ENCODE data around the gene LAMTOR1. TPM values are rescaled to one million over a fixed set of nuclear protein-coding genes. Genes with fewer than 3 reads are reported as not detected.
A peak's percentile ranks its signal among the peaks of the same experiment; 100 is the strongest.

Gene LAMTOR1
- 88.6 and 90.2 TPM in 2 replicates for total RNA-seq

DNA sequence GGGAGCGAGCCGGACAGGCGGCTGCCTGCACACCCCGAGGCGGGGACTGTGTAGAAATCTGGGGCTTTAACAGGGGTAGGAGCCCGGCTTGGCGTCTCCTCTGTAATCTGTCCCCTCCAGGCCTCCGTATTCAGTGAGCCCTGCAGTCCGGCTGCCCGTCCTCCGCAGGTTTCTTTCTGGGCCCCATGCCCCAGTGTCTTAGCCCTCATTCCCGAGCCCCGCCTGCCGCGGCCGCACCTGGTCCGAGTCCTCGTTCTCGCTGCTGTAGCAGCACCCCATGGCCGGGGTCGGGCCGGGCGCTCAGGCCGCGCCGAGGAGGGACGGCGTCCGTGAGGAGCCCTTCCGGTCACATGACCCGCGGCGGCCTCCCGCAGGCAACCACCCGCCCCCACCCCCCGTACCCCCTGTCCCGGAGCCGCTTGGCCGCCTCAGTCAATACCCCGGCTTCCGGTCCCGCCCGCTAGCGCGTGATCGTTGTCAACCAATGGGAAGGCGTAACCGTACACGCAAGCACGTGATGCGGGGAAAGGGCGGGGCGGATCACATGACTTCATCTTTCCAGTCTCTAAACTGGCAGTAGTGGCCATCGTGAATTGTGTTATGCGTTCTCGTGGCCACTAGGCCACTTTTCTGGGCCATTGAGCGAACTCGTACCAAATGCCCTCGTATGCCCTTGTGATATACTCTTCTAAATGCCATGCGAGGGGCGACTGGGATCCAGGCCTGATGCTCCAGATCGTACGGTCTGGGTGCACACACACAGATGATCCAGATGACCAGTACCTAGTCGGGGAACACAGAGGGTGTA is at the start of gene LAMTOR1:
LAMTOR1 (minus strand) TSS at position 352 of the 808 bp plus-strand sequence; CDS start at position 279, 73 bp downstream.

DNA sequence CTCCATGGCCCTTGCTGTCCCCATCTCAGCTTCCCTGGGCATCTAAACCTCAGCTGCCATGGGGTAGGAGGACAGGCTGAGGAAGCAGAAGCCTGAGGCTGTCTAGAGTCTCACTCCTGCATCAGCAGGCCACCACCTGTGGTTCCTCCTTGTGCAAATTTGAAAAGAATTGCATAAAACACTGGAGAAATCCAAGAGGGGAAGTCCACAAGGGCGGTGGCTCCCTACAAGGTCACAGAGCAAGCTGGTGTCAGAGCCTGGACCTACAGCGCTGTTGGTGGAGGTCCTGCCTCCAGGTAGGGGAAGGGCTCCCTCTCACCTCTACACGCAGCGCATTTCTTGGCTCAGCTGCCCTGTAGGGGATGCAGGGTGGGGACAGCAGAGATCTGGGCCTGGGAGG is 32.4 kb upstream of the LAMTOR1 start, which contains the start of gene FOLR3:
FOLR3 (plus strand) TSS at position 253 of the 400 bp plus-strand sequence. CDS start 228 bp downstream, outside the sequence.

DNA sequence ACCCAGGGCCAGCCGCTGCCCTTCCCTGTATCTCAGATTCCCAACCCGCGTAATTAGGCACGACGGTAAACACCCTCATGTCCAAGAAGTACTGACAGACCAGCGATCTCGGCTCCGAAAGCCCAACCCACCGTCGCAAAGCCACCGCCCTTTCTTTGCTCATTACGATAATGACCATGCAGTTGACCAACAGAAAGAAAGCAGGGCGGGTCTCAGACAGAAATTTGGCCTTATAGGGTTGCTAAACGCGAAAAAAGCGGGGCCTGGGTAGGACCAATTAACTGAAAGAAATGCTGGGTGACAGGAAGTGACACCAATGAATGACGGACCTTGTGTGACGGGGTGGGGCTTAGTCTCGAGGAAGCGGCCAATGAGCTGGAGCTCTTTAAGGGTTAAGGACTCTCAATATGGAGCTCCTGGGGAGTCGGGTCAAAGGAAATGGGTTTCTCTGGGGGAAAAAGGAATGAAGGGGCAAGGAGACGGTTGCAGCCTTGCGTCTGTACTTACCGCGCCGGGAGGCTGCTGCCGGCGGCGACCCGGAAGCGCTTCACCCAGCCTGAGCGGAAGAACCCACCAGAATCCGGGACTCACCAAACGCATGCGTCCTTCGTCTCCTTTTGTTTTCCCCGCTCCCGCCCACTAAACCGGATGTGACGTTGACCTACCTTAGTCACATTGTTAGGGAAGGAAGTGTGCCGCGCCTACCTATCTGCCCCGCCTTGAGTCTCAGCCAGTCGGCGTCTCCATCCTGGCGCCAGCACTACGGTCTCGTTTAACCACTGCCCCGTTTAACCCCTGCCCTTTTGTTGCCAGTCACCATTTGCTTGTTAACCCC is 9.3 kb upstream of the LAMTOR1 start, which contains the start of gene ANAPC15:
ANAPC15 (minus strand) TSS at position 553 of the 835 bp plus-strand sequence. CDS start 1,419 bp downstream, outside the sequence.

DNA sequence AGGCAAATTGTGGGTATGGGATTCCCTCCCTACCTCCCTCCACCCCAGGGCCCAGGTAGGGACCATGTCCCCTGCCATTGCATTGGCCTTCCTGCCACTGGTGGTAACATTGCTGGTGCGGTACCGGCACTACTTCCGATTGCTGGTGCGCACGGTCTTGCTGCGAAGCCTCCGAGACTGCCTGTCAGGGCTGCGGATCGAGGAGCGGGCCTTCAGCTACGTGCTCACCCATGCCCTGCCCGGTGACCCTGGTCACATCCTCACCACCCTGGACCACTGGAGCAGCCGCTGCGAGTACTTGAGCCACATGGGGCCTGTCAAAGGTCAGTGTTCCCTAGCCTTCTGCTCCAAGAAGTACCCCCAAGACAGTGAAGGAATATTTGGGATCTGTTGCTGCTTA is 2.8 kb upstream of the LAMTOR1 start, which contains the start of gene TOMT:
TOMT (plus strand) TSS at position 37 of the 400 bp plus-strand sequence; CDS start at position 65, 28 bp downstream.

DNA sequence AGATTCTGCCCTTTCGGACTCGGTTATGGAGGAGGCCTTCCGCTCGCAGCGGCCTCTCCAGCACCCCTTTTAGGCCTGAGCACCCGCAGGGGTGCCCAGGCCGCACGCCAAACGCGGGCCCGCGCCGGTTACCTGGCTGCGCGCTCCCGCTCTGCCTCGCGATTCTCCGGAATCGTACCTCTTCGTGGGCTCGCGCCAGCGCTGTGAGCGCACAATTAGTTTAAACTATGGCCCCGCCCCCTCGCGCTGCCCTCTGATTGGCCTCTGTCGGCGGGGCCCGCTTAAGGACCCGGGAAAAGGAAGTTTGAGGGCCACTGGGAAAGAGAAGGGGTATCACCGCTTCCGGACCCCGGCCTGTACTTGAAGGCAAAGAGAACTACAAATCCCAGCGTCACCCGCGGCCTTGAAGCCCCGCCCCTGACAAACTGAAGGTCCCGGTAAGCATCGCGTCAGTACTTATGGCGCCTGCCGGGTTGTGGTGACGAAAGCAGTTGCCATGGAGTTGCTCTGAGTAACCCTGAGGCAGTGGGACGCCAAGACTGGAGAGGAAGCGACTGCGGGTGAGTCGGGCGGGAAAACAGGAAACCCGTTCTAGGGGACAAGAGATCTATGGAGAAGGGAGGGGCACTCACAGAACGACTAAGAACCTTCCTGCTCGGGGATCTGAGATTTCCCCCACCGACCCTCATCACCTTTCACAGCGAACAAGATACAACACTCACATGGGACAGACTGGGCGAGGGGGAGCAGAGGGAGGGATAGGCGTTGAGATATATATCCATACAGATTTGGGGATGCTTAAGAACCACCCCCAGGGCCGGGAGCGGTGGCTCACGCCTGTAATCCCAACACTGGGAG is 22.5 kb downstream of the LAMTOR1 start, which contains the start of the genes LRRC51 and NUMA1:
LRRC51 (plus strand) TSS at position 525 of the 858 bp plus-strand sequence. CDS start 8,234 bp downstream, outside the sequence.
NUMA1 (minus strand) TSS at position 217 of the 858 bp plus-strand sequence. CDS start 44,599 bp downstream, outside the sequence.

Small RNAs within 50 kb of the gene (small RNA-seq; reads per million reads assigned to genes)
- gene MIR3165 (0.91 reads per million, percentile 15 among the genes with 10 or more reads in this experiment), gene RNU6-72P (not detected)

Other genes starting within 250 kb of the LAMTOR1 start
- not detected in 2 replicates for gene DEFB131B, start 224.8 kb downstream of the LAMTOR1 start, total RNA-seq
- gene XNDC1N, start 174.7 kb downstream of the LAMTOR1 start, total RNA-seq, result 11.8 and 12.5 TPM in 2 replicates
- 52.1 and 58.2 TPM in 2 replicates for gene RNF121, start 174.3 kb downstream of the LAMTOR1 start, total RNA-seq
- 9.4 and 13.5 TPM in 2 replicates for gene IL18BP, start 104.4 kb downstream of the LAMTOR1 start, total RNA-seq
- 149 and 164 TPM in 2 replicates for gene NUMA1, start 22.8 kb downstream of the LAMTOR1 start, total RNA-seq
- 1.5 and 2.2 TPM in 2 replicates for gene LRRC51, start 22.4 kb downstream of the LAMTOR1 start, total RNA-seq
- gene TOMT, start 2.6 kb upstream of the LAMTOR1 start, total RNA-seq, result 0.22 TPM in 1 of 2 replicates, not detected in the other
- 34.2 and 35.5 TPM in 2 replicates for gene ANAPC15, start 9.4 kb upstream of the LAMTOR1 start, total RNA-seq
- not detected in 2 replicates for gene FOLR3, start 32.4 kb upstream of the LAMTOR1 start, total RNA-seq
- gene FOLR1, start 88.8 kb upstream of the LAMTOR1 start, total RNA-seq, result not detected in 2 replicates
- gene FOLR2, start 113.5 kb upstream of the LAMTOR1 start, total RNA-seq, result not detected in 2 replicates
- 52.5 and 62.6 TPM in 2 replicates for gene INPPL1, start 121.5 kb upstream of the LAMTOR1 start, total RNA-seq
- not detected in 2 replicates for gene PHOX2A, start 140.9 kb upstream of the LAMTOR1 start, total RNA-seq

Data from thoracic aorta endothelial cell (primary cell).